Measurements from ENCODE around the gene SLC30A3. TPM values are rescaled to one million over a fixed set of nuclear protein-coding genes. Genes with fewer than 3 reads are reported as not detected.
"Not testable (repeated sequence)": the region's sequence is repeated elsewhere in the genome, so short reads cannot be mapped to it uniquely, and the experiment has no call there.

The SLC30A3 gene
- total RNA-seq, 4 donors from 2014 or later = 0.44 TPM; not detected in 3

GRCh38 chr2:27278010-27278409 is 15.2 kb upstream of the SLC30A3 start:
- 78 to 83% methylated on average over 1 of the region's 1 CpG for WGBS, 2 donors
- H3K27me3 ChIP-seq = peaks cover 0 to 18% of the 10 kb centered on the region in 2 donors

GRCh38 chr2:27275211-27276150 is 12.6 kb upstream of the SLC30A3 start, which contains the start of gene DNAJC5G:
Gene DNAJC5G, plus strand, starts transcription at chr2:27275433. Its CDS starts 1,296 bp downstream, at chr2:27276729.
- 77 to 79% methylated on average over 38 to 39 of the region's 39 CpGs for WGBS, 2 donors

More at GRCh38 chr2:27278010-27278409, 15.2 kb upstream of the SLC30A3 start:
- Histone ChIP-seq H3K4me1 (peaks cover 0 to 18% (median 5%) of the 10 kb centered on the region in 4 donors), H3K27ac (no peak overlapping the region), H3K9me3 (no peaks in the 10 kb centered on the region), H3K4me3 (no peak overlapping the region), H3K36me3 (no peaks in the 10 kb centered on the region)
- no peak for DNase-seq (ENCODE audit: low spot score in 2 of 2)
- TF ChIP-seq POLR2A (IDR thresholded peaks at IDR 0.05) (no peak), CTCF (IDR thresholded peaks at IDR 0.05) (no peak), EP300 (IDR thresholded peaks at IDR 0.05) (no peak)

GRCh38 chr2:27272537-27273522 is 10.0 kb upstream of the SLC30A3 start:
- H3K27ac ChIP-seq; H3K9me3 ChIP-seq; H3K36me3 ChIP-seq; DNase-seq (ENCODE audit: low spot score in 2 of 2); H3K4me3 ChIP-seq; H3K4me1 ChIP-seq: not testable (repeated sequence)
- 76 to 80% methylated on average over 15 of the region's 15 CpGs for WGBS, 2 donors
- H3K27me3 ChIP-seq = peaks cover 0 to 27% of the 10 kb centered on the region in 2 donors

More at GRCh38 chr2:27275211-27276150, 12.6 kb upstream of the SLC30A3 start, which contains the start of gene DNAJC5G:
- Histone ChIP-seq H3K27me3 (peaks cover 0 to 18% of the 10 kb centered on the region in 2 donors), H3K4me3 (no peak within 1 kb of the TSS), H3K27ac (no peak within 1 kb of the TSS), H3K4me1 (peaks cover 0 to 8% (median 0%) of the 10 kb centered on the region in 4 donors), H3K36me3 (no peaks in the 10 kb centered on the region), H3K9me3 (no peaks in the 10 kb centered on the region)
- TF ChIP-seq CTCF (IDR thresholded peaks at IDR 0.05) (no peak), POLR2A (IDR thresholded peaks at IDR 0.05) (no peak), EP300 (IDR thresholded peaks at IDR 0.05) (no peak)
- DNase-seq (ENCODE audit: low spot score in 2 of 2) = no peak

GRCh38 chr2:27271631-27272340 is 8.9 kb upstream of the SLC30A3 start:
- Histone ChIP-seq H3K9me3 (no peaks in the 10 kb centered on the region), H3K27me3 (peaks cover 0 to 28% of the 10 kb centered on the region in 2 donors), H3K27ac (no peak overlapping the region), H3K36me3 (no peaks in the 10 kb centered on the region), H3K4me3 (no peak overlapping the region), H3K4me1 (no peaks in the 10 kb centered on the region)
- WGBS, 2 donors = 63 to 64% methylated on average over 11 of the region's 11 CpGs
- no peak for DNase-seq (ENCODE audit: low spot score in 2 of 2)
- no peak for TF ChIP-seq EP300 (IDR thresholded peaks at IDR 0.05)
- TF ChIP-seq CTCF (IDR thresholded peaks at IDR 0.05) = no peak
- no peak for TF ChIP-seq POLR2A (IDR thresholded peaks at IDR 0.05)

GRCh38 chr2:27270670-27271069 is 7.8 kb upstream of the SLC30A3 start:
- Histone ChIP-seq H3K4me3 (no peak overlapping the region), H3K27ac (no peak overlapping the region), H3K4me1 (no peaks in the 10 kb centered on the region), H3K9me3 (no peaks in the 10 kb centered on the region), H3K36me3 (no peaks in the 10 kb centered on the region), H3K27me3 (peaks cover 0 to 38% of the 10 kb centered on the region in 2 donors)
- WGBS, 2 donors = 75 to 87% methylated on average over 2 of the region's 2 CpGs
- TF ChIP-seq EP300 (IDR thresholded peaks at IDR 0.05) (no peak), CTCF (IDR thresholded peaks at IDR 0.05) (no peak), POLR2A (IDR thresholded peaks at IDR 0.05) (no peak)
- DNase-seq (ENCODE audit: low spot score in 2 of 2) = no peak

Measured in tibial nerve (tissue), 4 donors.